Measurements from ENCODE around the gene TAF8.
A peak's percentile ranks its signal among the peaks of the same experiment; 100 is the strongest.
"Not testable (repeated sequence)": the region's sequence is repeated elsewhere in the genome, so short reads cannot be mapped to it uniquely, and the experiment has no call there.

The TAF8 gene

DNA sequence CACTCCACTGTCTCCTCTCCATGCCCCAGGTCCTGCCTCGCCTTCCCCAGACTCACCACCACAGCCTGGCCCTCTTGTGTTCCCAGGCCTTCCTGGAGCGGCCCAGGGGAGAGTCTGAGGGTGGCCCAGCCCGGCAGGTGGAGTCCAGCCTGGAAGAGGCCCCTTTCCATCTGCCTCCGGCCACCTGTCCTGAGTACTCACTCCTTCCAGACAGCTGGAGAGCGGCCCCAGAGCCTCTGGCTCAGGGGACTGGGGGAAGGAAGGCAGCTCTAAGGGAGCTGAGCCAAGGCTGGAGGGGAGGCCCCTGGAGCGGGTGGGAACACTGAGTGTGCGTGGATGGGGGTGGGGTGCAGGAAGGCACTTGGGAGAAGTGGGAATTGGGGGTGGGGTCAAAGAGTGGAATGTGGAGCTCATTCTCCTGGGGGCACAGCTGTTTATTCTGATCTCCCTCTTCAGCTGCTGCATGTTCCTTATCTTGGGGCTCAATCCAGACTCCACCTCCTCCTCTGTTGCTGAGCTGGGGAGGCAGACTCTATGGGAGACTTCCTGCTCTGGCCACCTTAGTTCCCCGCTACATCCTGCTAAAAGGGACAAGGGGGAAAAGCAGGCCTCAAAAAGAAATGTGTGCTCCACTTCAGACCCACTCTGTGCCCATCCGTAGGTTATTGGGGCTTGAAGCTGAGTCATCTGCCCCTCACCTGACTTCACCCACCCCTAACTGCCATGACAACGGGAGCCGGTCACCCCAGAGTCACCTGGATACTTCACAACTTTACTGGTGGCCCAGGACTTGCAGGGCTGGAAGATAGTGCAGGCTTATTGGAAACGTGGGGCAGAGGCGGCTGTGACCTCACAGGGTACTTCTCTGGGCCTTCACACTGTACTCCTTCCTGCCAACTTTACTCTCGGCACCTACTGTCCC, 19.5 kb upstream of the TAF8 start:
- no peaks in the 10 kb centered on the region for H3K27me3 ChIP-seq (ENCODE audit: low read depth, low read length)
- H3K36me3 ChIP-seq (ENCODE audit: control insufficient read depth in 1 of 2, insufficient read depth in 2 of 2, low read length in 2 of 2), result no peaks in the 10 kb centered on the region
- no peaks in the 10 kb centered on the region for H3K9me3 ChIP-seq (ENCODE audit: control insufficient read depth in 1 of 2, low read length in 2 of 2)
- H3K4me3 ChIP-seq (ENCODE audit: low read depth in 1 of 2, low read length in 2 of 2), result peak overlapping the region in 1 of 2 donors; percentile 8
- peak overlapping the region; percentile 33 for H3K27ac ChIP-seq (ENCODE audit: low read length)
- peaks cover 5 to 18% of the 10 kb centered on the region in 2 donors for H3K4me1 ChIP-seq (ENCODE audit: control insufficient read depth in 1 of 2, insufficient read depth in 2 of 2, low read length in 2 of 2)

DNA sequence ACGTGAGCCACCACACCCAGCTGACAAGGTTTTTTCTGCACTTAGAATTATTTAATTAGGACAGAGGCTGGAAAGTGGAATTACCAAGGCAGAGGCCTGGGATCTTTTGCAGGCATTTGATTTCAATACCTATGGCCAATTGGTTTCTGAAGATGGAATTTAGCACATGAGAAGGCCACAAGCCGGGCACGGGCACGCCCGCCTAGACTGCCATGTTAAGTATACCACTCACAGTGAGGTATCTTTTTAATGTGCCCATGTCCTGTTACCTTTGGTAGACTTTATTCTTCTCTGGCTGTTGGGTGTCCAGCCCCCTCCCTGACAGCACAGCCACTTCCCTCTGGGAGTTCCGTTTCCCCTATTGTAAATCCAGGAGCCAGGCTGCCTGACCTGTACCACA, 18.0 kb upstream of the TAF8 start:
- Histone ChIP-seq H3K4me3 (ENCODE audit: low read depth in 1 of 2, low read length in 2 of 2) (no peak overlapping the region), H3K27ac (ENCODE audit: low read length) (no peak overlapping the region)

DNA sequence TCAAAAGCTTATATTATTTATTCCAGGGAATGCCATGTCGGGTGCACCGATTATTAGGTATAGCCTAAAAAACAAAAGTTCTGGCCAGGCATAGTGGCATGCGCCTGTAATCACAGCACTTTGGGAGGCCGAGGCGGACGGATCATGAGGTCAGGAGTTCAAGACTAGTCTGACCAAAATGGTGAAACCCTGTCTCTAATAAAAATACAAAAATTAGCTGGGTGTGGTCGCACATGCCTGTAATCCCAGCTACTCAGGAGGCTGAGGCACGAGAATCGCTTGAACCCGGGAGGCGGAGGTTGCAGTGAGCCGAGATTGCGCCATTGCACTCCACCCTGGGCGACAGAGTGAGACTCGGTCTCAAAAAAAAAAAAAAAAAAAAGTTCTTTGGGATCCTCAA, 12.7 kb upstream of the TAF8 start:
- H3K4me1 ChIP-seq (ENCODE audit: control insufficient read depth in 1 of 2, insufficient read depth in 2 of 2, low read length in 2 of 2), result peaks cover 0 to 21% of the 10 kb centered on the region in 2 donors
- H3K27ac ChIP-seq (ENCODE audit: low read length); H3K36me3 ChIP-seq (ENCODE audit: control insufficient read depth in 1 of 2, insufficient read depth in 2 of 2, low read length in 2 of 2); H3K9me3 ChIP-seq (ENCODE audit: control insufficient read depth in 1 of 2, low read length in 2 of 2); H3K27me3 ChIP-seq (ENCODE audit: low read depth, low read length); H3K4me3 ChIP-seq (ENCODE audit: low read depth in 1 of 2, low read length in 2 of 2): not testable (repeated sequence)

More for the DNA sequence above, 18.0 kb upstream of the TAF8 start:
- H3K36me3 ChIP-seq (ENCODE audit: control insufficient read depth in 1 of 2, insufficient read depth in 2 of 2, low read length in 2 of 2), result no peaks in the 10 kb centered on the region
- H3K9me3 ChIP-seq (ENCODE audit: control insufficient read depth in 1 of 2, low read length in 2 of 2), result no peaks in the 10 kb centered on the region
- peaks cover 5 to 18% of the 10 kb centered on the region in 2 donors for H3K4me1 ChIP-seq (ENCODE audit: control insufficient read depth in 1 of 2, insufficient read depth in 2 of 2, low read length in 2 of 2)
- no peaks in the 10 kb centered on the region for H3K27me3 ChIP-seq (ENCODE audit: low read depth, low read length)

DNA sequence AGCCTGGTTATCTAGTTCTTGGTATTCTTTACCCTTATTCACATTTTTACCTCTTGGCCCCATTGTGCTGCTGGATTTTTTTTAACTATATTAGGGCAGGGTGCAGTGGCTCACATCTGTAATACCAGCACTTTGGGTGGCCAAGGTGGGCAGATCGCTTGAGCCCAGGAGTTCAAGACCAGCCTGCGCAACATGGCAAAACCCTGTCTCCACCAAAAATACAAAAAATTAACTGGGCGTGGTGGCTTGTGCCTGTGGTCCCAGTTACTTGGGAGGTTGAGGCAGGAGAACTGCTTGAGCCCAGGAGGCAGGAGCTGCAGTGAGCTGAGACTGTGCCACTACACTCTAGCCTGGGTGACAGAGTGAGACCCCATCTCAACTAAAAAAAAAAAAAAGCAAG, 12.2 kb upstream of the TAF8 start:
- Histone ChIP-seq H3K27me3 (ENCODE audit: low read depth, low read length) (no peaks in the 10 kb centered on the region), H3K4me1 (ENCODE audit: control insufficient read depth in 1 of 2, insufficient read depth in 2 of 2, low read length in 2 of 2) (peaks cover 0 to 25% of the 10 kb centered on the region in 2 donors), H3K9me3 (ENCODE audit: control insufficient read depth in 1 of 2, low read length in 2 of 2) (no peaks in the 10 kb centered on the region), H3K36me3 (ENCODE audit: control insufficient read depth in 1 of 2, insufficient read depth in 2 of 2, low read length in 2 of 2) (no peaks in the 10 kb centered on the region), H3K27ac (ENCODE audit: low read length) (no peak overlapping the region), H3K4me3 (ENCODE audit: low read depth in 1 of 2, low read length in 2 of 2) (no peak overlapping the region)

DNA sequence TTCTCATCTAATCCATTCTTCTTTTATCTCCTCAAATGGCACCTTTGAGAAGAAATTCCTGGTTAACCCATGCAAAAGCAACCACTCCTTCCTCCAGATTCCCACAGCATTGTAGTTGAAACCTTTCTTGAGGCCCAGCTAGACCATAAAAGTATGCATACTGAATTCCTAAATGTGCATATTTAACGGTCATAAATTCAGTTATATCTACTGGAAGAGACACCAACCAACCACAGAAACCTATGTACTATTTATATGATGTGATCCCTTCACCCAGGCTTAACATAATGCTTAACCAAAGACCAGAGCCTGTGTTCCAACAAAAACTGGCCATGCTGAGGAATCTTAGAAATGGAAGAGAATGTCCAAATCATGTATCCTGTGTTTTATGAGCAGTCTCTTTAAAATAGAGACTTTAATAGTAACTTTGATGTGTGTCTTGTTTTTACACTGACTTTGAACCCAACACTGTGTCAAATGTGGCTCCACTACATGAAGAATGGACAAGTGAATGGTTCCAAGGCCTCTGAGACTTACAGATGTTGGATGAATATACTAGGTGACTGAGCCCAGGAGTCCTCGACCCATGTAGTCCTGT, 11.4 kb upstream of the TAF8 start:
- Histone ChIP-seq H3K9me3 (ENCODE audit: control insufficient read depth in 1 of 2, low read length in 2 of 2) (no peaks in the 10 kb centered on the region), H3K27me3 (ENCODE audit: low read depth, low read length) (no peaks in the 10 kb centered on the region), H3K4me1 (ENCODE audit: control insufficient read depth in 1 of 2, insufficient read depth in 2 of 2, low read length in 2 of 2) (peaks cover 0 to 30% of the 10 kb centered on the region in 2 donors), H3K36me3 (ENCODE audit: control insufficient read depth in 1 of 2, insufficient read depth in 2 of 2, low read length in 2 of 2) (no peaks in the 10 kb centered on the region), H3K27ac (ENCODE audit: low read length) (no peak overlapping the region), H3K4me3 (ENCODE audit: low read depth in 1 of 2, low read length in 2 of 2) (no peak overlapping the region)

DNA sequence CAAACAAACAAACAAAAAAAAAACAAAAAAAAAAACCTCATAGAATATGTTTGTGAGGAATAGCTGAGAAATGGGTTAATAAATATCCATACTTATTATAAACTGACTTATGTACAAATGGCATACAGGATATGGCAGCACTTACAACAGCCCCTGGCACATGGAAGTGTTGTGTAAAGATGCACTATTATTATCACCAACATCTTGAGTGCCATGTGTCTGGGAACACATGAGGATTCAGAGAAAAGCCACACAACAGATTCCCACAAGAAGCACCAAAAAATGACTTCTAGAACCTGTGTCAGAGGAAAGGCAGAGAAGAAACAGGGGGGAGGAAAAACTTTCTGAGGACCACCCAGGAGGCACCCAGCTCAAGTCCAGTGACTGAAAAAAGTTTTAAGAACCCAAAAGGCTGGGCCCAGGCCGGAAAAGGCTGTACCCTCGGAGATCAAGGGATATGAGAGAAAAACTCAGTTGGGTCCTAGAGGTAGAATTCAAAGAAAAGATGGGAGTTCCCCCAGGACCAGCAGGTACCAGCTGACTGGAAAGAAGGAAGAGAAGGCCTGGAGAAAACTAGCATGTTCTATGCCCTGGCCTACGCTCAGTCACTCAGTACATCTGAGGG, 9.4 kb upstream of the TAF8 start:
- Histone ChIP-seq H3K27me3 (ENCODE audit: low read depth, low read length) (no peaks in the 10 kb centered on the region), H3K36me3 (ENCODE audit: control insufficient read depth in 1 of 2, insufficient read depth in 2 of 2, low read length in 2 of 2) (no peaks in the 10 kb centered on the region), H3K9me3 (ENCODE audit: control insufficient read depth in 1 of 2, low read length in 2 of 2) (no peaks in the 10 kb centered on the region), H3K27ac (ENCODE audit: low read length) (peak overlapping the region; percentile 19), H3K4me3 (ENCODE audit: low read depth in 1 of 2, low read length in 2 of 2) (peak overlapping the region in 1 of 2 donors; percentile 10), H3K4me1 (ENCODE audit: control insufficient read depth in 1 of 2, insufficient read depth in 2 of 2, low read length in 2 of 2) (peaks cover 2 to 49% of the 10 kb centered on the region in 2 donors)

DNA sequence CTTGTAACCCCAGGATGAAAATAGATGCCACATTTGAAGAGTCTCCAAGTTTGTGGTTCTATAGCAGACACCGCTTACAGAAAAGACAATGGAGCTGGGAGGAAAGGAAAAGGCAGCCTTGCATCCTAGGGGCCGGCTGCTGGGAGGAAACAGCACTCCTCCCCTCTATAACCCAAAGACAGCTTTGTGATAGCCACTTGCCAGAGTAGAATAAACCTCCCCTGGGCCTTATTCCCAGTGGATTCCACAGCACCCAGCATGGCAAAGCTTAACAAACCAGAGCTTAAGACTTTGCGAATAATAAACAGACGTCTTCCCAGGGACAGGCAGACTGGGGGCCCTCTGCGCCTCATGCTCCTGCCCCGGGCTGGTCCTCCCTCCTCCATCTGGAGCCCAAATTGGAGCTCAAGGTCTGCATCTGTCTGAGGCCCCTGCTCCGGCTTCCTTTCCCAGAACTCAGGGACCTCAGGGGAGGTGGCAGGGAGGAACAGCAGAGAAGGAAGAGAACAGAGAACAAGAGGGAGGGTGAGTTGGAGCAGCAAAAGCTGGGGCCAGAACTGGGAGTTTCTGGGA, 8.8 kb upstream of the TAF8 start:
- Histone ChIP-seq H3K4me3 (ENCODE audit: low read depth in 1 of 2, low read length in 2 of 2) (peak overlapping the region in 1 of 2 donors; percentile 10), H3K27ac (ENCODE audit: low read length) (peak overlapping the region; percentile 19)

DNA sequence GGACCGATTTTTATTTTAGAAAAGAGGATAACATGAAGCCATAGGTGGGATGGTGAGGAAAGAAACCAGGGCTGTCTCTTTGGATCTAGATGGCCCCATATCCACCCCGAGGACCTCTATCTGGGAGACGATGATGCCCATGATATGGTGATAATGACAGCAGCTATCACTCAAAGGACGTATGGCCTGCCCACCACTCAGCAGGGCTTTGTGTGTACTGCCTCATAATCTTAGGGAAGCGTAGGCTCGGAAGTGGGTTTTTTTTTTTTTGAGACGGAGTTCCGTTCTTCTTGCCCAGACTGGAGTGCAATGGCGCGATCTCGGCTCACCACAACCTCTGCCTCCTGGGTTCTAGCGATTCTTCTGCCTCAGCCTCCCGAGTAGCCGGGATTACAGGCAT, 8.2 kb upstream of the TAF8 start:
- Histone ChIP-seq H3K4me3 (ENCODE audit: low read depth in 1 of 2, low read length in 2 of 2) (no peak overlapping the region), H3K4me1 (ENCODE audit: control insufficient read depth in 1 of 2, insufficient read depth in 2 of 2, low read length in 2 of 2) (peaks cover 12 to 61% of the 10 kb centered on the region in 2 donors), H3K27ac (ENCODE audit: low read length) (peak overlapping the region; percentile 19), H3K36me3 (ENCODE audit: control insufficient read depth in 1 of 2, insufficient read depth in 2 of 2, low read length in 2 of 2) (no peaks in the 10 kb centered on the region), H3K9me3 (ENCODE audit: control insufficient read depth in 1 of 2, low read length in 2 of 2) (no peaks in the 10 kb centered on the region), H3K27me3 (ENCODE audit: low read depth, low read length) (no peaks in the 10 kb centered on the region)

More for the DNA sequence above, 8.8 kb upstream of the TAF8 start:
- no peaks in the 10 kb centered on the region for H3K36me3 ChIP-seq (ENCODE audit: control insufficient read depth in 1 of 2, insufficient read depth in 2 of 2, low read length in 2 of 2)
- H3K4me1 ChIP-seq (ENCODE audit: control insufficient read depth in 1 of 2, insufficient read depth in 2 of 2, low read length in 2 of 2), result peaks cover 8 to 55% of the 10 kb centered on the region in 2 donors
- H3K27me3 ChIP-seq (ENCODE audit: low read depth, low read length), result no peaks in the 10 kb centered on the region
- no peaks in the 10 kb centered on the region for H3K9me3 ChIP-seq (ENCODE audit: control insufficient read depth in 1 of 2, low read length in 2 of 2)

DNA sequence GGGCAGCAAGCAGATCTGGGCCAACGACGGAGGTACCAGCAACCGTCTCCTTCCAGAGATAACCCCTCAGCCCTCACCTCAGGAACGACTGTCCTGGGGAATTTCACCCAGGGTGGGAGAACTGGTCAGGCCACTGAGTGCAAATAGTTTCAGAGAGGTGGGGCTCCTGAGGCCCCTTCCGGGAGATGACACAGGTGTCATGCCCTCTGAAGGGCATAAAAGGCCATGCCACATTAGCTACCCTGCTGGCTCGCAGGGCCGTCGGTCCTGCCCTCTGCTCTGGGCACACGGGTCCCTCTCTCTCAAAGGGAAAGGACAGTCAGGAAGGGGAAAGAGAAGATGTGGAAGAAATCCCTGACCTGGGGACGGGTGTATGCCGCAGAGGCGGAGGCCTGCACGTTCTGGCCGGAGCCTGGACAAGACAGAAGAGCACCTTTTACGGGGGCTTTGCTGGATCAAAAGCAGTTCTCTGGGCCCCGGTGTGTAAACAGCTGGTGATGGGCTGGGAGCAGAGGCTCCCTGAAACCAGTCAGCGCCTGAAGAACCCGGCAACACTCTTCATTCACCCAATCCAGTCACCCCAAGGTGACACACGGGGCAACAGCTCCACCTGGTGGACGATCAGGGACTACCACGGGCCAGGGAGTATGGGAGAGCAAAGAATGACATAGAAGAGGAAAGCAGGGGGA, 6.4 kb upstream of the TAF8 start:
- peak overlapping the region in 1 of 2 donors; percentile 37 for H3K4me3 ChIP-seq (ENCODE audit: low read depth in 1 of 2, low read length in 2 of 2)
- no peaks in the 10 kb centered on the region for H3K9me3 ChIP-seq (ENCODE audit: control insufficient read depth in 1 of 2, low read length in 2 of 2)
- H3K4me1 ChIP-seq (ENCODE audit: control insufficient read depth in 1 of 2, insufficient read depth in 2 of 2, low read length in 2 of 2), result peaks cover 22 to 70% of the 10 kb centered on the region in 2 donors
- H3K36me3 ChIP-seq (ENCODE audit: control insufficient read depth in 1 of 2, insufficient read depth in 2 of 2, low read length in 2 of 2), result no peaks in the 10 kb centered on the region
- H3K27ac ChIP-seq (ENCODE audit: low read length), result peak overlapping the region; percentile 52
- H3K27me3 ChIP-seq (ENCODE audit: low read depth, low read length), result no peaks in the 10 kb centered on the region

DNA sequence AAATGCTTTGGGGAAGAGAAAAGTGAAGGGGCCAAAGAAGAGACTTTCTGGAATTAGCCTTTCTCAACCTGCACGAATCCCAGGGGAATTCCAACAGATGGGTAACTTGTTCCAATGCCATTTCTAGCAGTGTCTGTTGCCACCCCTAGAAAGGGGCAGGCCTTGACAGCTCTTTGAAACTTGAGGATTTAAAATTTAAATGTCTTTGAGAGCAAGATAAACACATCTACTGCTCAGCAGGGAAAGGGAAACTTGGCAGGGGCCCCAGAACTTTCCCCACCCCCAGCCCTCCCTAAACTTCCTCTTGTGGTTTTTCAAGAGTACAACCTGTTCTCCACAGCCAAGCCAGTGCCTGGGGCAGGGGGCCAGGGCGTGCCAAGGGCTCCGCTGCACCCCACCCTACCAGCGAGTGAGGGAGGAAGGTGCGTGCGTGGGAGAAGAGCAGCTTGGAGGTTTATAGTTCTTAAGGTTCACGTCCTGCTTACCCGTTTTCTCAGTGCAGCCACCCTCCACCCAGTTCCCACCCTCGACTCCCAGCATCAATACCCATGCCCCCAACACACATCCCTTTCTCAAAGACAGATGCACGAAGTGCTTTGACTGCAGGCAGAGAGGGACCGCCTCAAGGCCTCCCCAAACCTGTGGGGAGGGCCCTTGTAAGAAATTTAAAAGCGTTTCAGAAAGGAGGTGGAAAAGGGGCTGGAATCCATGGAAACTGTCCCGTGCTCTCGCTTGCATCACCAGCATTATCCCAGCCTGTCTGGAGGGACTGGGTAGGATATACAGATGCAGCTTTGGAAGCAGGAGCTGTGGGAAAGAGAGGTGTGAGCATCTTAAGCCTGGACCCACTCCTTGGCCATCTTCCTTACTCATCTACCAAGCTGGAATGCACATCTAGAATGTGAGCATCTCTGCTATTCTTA, 4.5 kb upstream of the TAF8 start:
- H3K4me3 ChIP-seq (ENCODE audit: low read depth in 1 of 2, low read length in 2 of 2), result peak overlapping the region; percentile 4 to 44

More for the DNA sequence above, 4.5 kb upstream of the TAF8 start:
- no peaks in the 10 kb centered on the region for H3K27me3 ChIP-seq (ENCODE audit: low read depth, low read length)
- H3K36me3 ChIP-seq (ENCODE audit: control insufficient read depth in 1 of 2, insufficient read depth in 2 of 2, low read length in 2 of 2), result no peaks in the 10 kb centered on the region
- H3K27ac ChIP-seq (ENCODE audit: low read length), result peak overlapping the region; percentile 74
- H3K4me1 ChIP-seq (ENCODE audit: control insufficient read depth in 1 of 2, insufficient read depth in 2 of 2, low read length in 2 of 2), result peaks cover 22 to 76% of the 10 kb centered on the region in 2 donors
- no peaks in the 10 kb centered on the region for H3K9me3 ChIP-seq (ENCODE audit: control insufficient read depth in 1 of 2, low read length in 2 of 2)

Data from muscle layer of duodenum (tissue), 2 donors.